Thymus (tissue), 11 donors: ENCODE results near the gene OSGEPL1. TPM values are rescaled to one million over a fixed set of nuclear protein-coding genes. Genes with fewer than 3 reads are reported as not detected.

Experiments
- DNase-seq, 9 donors: peaks; one replicate each; pipeline ENCODE4 v3.0.0-alpha.2; 2013; ENCODE audit warnings: low spot score in 9 of 9, low read depth in 6 of 9, missing footprints in 1 of 9
- H3K27ac ChIP-seq, 2 donors: one replicate each; pipeline ENCODE4 v1.5.1; 2013; ENCODE audit warnings: control low read depth in 1 of 2, low read depth in 1 of 2, low read length in 1 of 2, mild to moderate bottlenecking in 1 of 2, moderate library complexity in 1 of 2
- H3K27me3 ChIP-seq, 2 donors: one replicate each; pipeline ENCODE4 v1.5.1; 2013; ENCODE audit warnings: low read length in 1 of 2; ENCODE audit not compliant: control insufficient read depth in 2 of 2, insufficient read depth in 1 of 2
- H3K36me3 ChIP-seq, 2 donors: one replicate each; pipeline ENCODE4 v1.5.1; 2013; ENCODE audit warnings: low read length in 1 of 2, mild to moderate bottlenecking in 1 of 2, moderate library complexity in 1 of 2; ENCODE audit not compliant: control insufficient read depth in 2 of 2, insufficient read depth in 2 of 2
- H3K4me1 ChIP-seq, 2 donors: one replicate each; pipeline ENCODE4 v1.5.1; 2013; ENCODE audit warnings: low read length in 2 of 2; ENCODE audit not compliant: control insufficient read depth in 2 of 2, insufficient read depth in 2 of 2
- H3K4me3 ChIP-seq, 2 donors: one replicate each; pipeline ENCODE4 v1.5.1; 2013; ENCODE audit warnings: low read length in 2 of 2, control low read depth in 1 of 2, mild to moderate bottlenecking in 1 of 2
- H3K9me3 ChIP-seq, 2 donors: one replicate each; pipeline ENCODE4 v1.5.1; 2013; ENCODE audit warnings: low read length in 1 of 2, mild to moderate bottlenecking in 1 of 2; ENCODE audit not compliant: control insufficient read depth in 2 of 2, insufficient read depth in 1 of 2
- whole genome bisulfite sequencing: extraction: QIAGEN DNeasy Blood & Tissue Kit; methylation state at CpG from one replicate; pipeline ENCODE4 v1.1.7; 2013; 5-methylcytosine and 5-hydroxymethylcytosine counted together
- polyA plus RNA-seq: library from polyadenylated mRNA; stranded (reverse); fragments of 200-250 nt; gene quantifications from one replicate; pipeline ENCODE4 v1.2.3, GENCODE V29; 2013
- total RNA-seq: library from RNA; stranded (reverse); fragments of 120-200 nt; gene quantifications from one replicate; pipeline ENCODE4 v1.2.4, GENCODE V29; 2013
- donor health status: healthy.

The OSGEPL1 gene
- total and polyA plus RNA-seq, 2 donors, result 8.9 to 11.0 TPM

DNA sequence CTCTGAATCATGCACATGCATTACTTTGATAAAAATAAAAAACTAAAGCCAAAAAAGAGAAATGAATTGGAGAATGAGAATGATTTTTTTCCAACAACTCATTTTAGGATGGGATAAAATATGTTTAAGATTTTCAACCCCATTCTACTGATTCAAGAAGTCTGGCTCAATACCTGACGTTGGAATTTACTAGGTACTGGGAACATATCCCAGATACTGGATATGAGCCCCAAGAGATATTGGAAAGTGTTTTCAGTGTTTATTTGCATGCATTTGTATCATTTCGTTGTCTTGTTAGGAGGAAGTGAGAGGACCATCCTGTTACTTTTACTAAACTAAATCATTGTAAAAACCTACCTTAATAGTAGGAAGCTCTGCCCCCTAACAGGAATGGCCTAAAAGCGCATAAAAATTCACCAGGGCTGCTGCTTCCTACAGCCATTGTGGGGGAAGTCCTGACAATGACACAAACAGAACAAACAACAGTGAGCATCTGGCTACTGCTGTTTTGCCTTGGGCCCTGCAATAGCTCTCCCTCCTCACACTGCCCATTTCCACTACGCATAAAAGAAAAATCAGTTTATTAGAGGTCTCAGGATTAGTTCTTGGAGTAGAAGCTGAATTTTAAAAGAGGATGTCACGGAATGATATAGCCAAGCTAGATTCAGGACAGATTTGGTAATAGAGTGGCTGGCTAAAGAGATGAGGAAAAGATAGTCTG is 52.9 kb downstream of the OSGEPL1 start:
- no peaks in the 10 kb centered on the region for H3K4me1 ChIP-seq
- DNase-seq, result no peak
- no peak overlapping the region for H3K27ac ChIP-seq
- H3K9me3 ChIP-seq, result no peaks in the 10 kb centered on the region
- H3K36me3 ChIP-seq, result no peaks in the 10 kb centered on the region
- H3K27me3 ChIP-seq, result no peaks in the 10 kb centered on the region
- WGBS, result 97% methylated on average over 5 of the region's 5 CpGs
- no peak overlapping the region for H3K4me3 ChIP-seq

DNA sequence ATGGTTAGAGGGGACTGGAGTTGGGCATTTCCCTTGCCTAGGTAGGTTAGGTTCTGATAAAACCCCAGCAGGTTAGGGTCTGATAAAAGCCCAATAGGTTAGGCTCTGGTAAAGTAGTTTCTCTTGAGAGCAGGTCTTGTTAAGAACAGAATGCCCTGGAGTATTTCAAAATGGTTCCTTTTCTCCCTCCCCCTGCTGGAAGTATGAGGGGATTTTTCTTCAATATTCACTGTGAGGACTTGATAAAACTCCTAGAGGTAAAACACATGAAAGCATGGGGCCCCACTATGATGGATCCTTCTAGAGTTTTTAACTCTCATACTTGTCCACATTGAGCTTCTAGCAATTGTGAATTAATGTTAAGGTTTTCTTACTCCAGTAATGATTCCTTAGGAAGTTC is 60.5 kb downstream of the OSGEPL1 start:
- Histone ChIP-seq H3K27ac (no peak overlapping the region), H3K4me3 (no peak overlapping the region), H3K9me3 (no peaks in the 10 kb centered on the region), H3K36me3 (no peaks in the 10 kb centered on the region), H3K27me3 (no peaks in the 10 kb centered on the region), H3K4me1 (no peaks in the 10 kb centered on the region)
- no peak for DNase-seq

DNA sequence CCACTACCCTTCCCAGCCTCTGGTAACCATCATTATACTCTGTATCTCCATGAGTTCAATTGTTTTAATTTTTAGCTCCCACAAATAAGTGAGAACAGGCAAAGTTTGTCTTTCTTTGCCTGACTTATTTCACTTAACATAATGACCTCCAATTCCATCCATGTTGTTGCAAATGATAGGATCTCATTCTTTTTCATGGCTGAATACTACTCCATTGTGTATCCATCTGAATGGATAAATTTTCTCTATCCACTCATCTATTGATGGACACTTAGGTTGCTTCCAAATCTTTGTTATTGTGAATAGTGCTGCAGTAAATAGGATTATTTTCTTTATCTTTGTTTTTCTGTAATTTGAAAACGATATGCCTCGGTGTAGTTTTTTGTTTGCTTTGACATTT is 61.9 kb downstream of the OSGEPL1 start:
- Histone ChIP-seq H3K27me3 (no peaks in the 10 kb centered on the region), H3K4me1 (no peaks in the 10 kb centered on the region), H3K36me3 (no peaks in the 10 kb centered on the region), H3K4me3 (no peak overlapping the region), H3K27ac (no peak overlapping the region), H3K9me3 (no peaks in the 10 kb centered on the region)
- no peak for DNase-seq
- 49% methylated on average over 2 of the region's 2 CpGs for WGBS

DNA sequence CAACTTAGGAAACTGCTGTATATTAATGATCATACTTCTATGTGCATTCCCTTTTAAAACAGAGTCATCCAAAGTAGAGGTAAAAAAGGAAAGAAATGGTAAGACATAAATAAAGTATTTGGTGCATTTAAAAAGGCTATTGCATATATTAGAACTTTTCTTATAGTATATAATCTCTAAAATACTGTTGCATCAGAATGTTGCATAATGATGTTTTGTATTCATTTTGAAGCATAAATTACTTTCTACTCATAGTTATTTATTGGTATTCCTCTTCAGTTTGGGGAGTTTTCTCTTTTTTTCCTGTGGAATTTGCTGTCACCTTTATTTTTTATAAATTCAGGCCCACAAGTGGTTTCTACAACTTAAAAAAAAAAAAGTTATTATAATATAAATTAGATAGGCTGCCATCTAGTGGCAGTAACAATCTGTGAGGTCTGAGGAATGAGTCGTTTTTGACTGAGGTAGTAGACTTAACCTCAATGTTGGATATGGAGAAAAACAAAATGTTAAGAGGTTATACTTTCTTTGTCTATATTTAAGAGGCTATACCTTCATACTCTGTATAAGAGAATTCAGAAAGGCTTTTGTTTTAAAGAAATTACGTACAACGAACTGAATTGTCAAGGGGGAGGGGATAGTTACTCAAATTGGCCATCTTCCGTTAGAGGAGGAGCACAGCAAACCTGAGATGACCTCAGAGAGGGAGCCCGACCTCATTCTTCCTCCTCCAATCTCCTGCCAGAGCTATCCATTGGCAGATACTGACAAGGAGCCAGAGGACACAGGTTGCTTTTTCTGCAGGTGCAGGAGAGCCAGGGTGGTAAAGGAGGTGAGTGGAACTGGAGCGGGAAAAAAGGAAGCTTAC is 64.3 kb downstream of the OSGEPL1 start:
- peak in 8 of 9 donors; percentile 26 to 75 (median 38) for DNase-seq
- Histone ChIP-seq H3K4me3 (no peak overlapping the region), H3K27me3 (no peaks in the 10 kb centered on the region), H3K36me3 (no peaks in the 10 kb centered on the region), H3K4me1 (no peaks in the 10 kb centered on the region), H3K27ac (no peak overlapping the region), H3K9me3 (no peaks in the 10 kb centered on the region)
- 57% methylated on average over 6 of the region's 6 CpGs for WGBS

Other genes with a start within 250 kb of the OSGEPL1 start
- gene SLC40A1, start 182.0 kb downstream of the OSGEPL1 start, total RNA-seq, result 75.3 TPM
- 53.1 TPM for gene SLC40A1, start 182.0 kb downstream of the OSGEPL1 start, polyA plus RNA-seq
- gene ASNSD1, start 101.3 kb downstream of the OSGEPL1 start, total RNA-seq, result 47.0 TPM
- 44.0 TPM for gene ASNSD1, start 101.3 kb downstream of the OSGEPL1 start, polyA plus RNA-seq
- gene ANKAR, start 88.1 kb downstream of the OSGEPL1 start, total RNA-seq, result 10.0 TPM
- 4.0 TPM for gene ANKAR, start 88.1 kb downstream of the OSGEPL1 start, polyA plus RNA-seq
- gene ORMDL1, start 21.5 kb upstream of the OSGEPL1 start, total RNA-seq, result 63.7 TPM
- gene ORMDL1, start 21.5 kb upstream of the OSGEPL1 start, polyA plus RNA-seq, result 256 TPM
- gene PMS1, start 21.7 kb upstream of the OSGEPL1 start, total RNA-seq, result 22.6 TPM
- gene PMS1, start 21.7 kb upstream of the OSGEPL1 start, polyA plus RNA-seq, result 22.3 TPM